ENCODE measurements around the gene SETD5.

- no peak for TF ChIP-seq EP300 (IDR thresholded peaks at IDR 0.05)
- TF ChIP-seq CTCF (IDR thresholded peaks at IDR 0.05) = no peak
- TF ChIP-seq POLR2A (IDR thresholded peaks at IDR 0.05) = no peak
Measured at GRCh38 chr3:9384141-9384828, 13.1 kb upstream of the SETD5 start.
